ENCODE measurements around the gene FUZ.

- TF ChIP-seq CTCF (IDR thresholded peaks at IDR 0.05) (no peak), POLR2A (IDR thresholded peaks at IDR 0.05) (no peak)
Measured at GRCh38 chr19:49836176-49837008, 23.3 kb upstream of the FUZ start.
